GM10248 (cell line): ENCODE measurements around the gene CYSTM1.

Experiments used
- CTCF ChIA-PET: fragments of 300-600 bp; sonication (Branson Sonifier 250); formaldehyde crosslinking; extraction: SDS; loops from one replicate; lab custom pipeline; 2021; ENCODE audit warnings: antibody characterized with exemption; lab: Yijun Ruan, JAX
- POLR2A ChIA-PET: fragments of 350-650 bp; sonication (Branson Sonifier 250); formaldehyde crosslinking; extraction: SDS; loops from one replicate; lab custom pipeline; 2020; ENCODE audit warnings: antibody characterized with exemption; lab: Yijun Ruan, JAX
- DNase-seq: peaks from one replicate; pipeline ENCODE4 v3.0.0; 2012; ENCODE audit errors: extremely low spot score
- TF ChIP-seq, protein P1 (sequence below): IDR thresholded peaks from 2 replicates; pipeline ENCODE4 v1.5.1; 2012; ENCODE audit warnings: mild to moderate bottlenecking, low read depth; ENCODE audit errors: extremely low read depth, missing control alignments, control extremely low read depth

CYSTM1 gene, protein sequence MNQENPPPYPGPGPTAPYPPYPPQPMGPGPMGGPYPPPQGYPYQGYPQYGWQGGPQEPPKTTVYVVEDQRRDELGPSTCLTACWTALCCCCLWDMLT

DNA sequence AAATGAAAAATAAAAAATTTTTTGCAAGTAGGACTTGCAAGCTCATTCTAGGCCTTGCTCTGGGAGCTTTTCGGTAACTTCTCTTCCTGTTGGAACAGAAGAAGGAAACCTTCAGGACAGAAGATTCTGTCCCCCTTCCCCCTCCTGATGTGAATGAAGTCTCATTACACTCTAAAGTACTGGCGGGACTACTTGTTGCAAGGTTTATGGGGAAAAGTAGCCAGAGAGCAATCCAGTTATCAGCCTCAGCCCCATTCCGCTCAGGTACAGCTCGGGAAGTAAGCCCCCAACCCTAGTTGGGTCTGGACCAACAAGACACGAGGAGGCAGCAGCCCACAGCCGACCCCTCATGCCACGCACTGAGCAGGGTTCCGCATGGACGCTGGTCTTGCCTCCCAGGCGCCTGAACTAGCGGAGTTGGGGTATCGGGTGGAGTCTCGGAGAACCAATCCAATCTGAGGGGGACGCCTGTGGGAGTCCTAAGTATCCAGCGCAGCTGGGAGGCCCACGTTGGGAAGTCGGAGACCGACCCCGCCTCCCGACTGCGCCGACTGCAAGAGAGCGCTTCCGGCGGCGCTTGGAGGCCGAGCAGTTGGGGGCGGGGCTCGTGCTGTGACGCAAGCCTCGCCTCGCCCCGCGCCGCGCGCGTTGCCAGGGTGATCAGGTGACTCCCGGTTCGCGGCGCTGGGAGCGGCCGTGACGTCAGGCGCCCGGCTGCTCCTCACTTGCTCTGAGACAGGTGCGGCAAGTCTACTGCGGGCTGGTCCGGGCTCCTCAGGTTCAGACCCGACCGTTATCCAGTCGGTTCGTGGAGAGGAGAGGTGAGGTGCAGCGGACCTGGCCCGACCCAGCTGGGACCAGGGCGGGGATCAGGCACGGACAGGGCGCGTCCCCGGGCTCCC is at the start of gene CYSTM1:
TSS of gene CYSTM1 (plus strand) at position 724 of the 902 bp plus-strand sequence. CDS start 19,278 bp downstream, outside the sequence.
- POLR2A ChIA-PET: no interaction called here
- TF ChIP-seq, protein P1, sequence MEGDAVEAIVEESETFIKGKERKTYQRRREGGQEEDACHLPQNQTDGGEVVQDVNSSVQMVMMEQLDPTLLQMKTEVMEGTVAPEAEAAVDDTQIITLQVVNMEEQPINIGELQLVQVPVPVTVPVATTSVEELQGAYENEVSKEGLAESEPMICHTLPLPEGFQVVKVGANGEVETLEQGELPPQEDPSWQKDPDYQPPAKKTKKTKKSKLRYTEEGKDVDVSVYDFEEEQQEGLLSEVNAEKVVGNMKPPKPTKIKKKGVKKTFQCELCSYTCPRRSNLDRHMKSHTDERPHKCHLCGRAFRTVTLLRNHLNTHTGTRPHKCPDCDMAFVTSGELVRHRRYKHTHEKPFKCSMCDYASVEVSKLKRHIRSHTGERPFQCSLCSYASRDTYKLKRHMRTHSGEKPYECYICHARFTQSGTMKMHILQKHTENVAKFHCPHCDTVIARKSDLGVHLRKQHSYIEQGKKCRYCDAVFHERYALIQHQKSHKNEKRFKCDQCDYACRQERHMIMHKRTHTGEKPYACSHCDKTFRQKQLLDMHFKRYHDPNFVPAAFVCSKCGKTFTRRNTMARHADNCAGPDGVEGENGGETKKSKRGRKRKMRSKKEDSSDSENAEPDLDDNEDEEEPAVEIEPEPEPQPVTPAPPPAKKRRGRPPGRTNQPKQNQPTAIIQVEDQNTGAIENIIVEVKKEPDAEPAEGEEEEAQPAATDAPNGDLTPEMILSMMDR: no peak

DNA sequence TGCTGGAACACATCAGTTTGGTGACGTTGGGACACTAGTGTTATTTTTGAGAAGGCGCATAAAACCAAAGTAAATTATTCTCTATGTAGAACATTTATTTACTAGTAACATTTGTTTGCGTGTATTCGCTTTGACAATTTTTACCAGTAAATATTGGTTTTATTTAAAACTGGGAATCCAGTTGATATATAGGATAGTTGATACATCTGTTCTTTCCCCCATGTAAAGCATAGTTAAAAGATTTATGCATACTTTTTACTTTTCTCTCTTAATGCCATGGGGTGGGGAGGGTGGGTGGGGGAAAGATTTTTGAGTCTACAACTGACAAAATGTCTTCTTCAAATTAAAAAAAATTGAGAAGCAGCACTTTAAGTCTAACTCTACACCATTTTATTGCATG is 49.4 kb upstream of the CYSTM1 start, which contains the start of gene IGIP:
TSS of gene IGIP (plus strand) at position 301 of the 400 bp plus-strand sequence. CDS start 2,540 bp downstream, outside the sequence.
- POLR2A ChIA-PET: no interaction called here
- TF ChIP-seq, protein P1: no peak
- CTCF ChIA-PET: interaction anchor here (1.2 kb wide), 1 partner anchor 22 kb away, joined by 3 read pairs; no protein-coding TSS in a partner anchor
- no peak for DNase-seq

More for the DNA sequence above, at the start of gene CYSTM1:
- CTCF ChIA-PET: interaction anchor here (0.8 to 2.3 kb wide), 8 partner anchors 8 to 409 kb away, joined by 3 to 10 read pairs (median 4); no protein-coding TSS in a partner anchor
- peak; percentile 97 for DNase-seq

DNA sequence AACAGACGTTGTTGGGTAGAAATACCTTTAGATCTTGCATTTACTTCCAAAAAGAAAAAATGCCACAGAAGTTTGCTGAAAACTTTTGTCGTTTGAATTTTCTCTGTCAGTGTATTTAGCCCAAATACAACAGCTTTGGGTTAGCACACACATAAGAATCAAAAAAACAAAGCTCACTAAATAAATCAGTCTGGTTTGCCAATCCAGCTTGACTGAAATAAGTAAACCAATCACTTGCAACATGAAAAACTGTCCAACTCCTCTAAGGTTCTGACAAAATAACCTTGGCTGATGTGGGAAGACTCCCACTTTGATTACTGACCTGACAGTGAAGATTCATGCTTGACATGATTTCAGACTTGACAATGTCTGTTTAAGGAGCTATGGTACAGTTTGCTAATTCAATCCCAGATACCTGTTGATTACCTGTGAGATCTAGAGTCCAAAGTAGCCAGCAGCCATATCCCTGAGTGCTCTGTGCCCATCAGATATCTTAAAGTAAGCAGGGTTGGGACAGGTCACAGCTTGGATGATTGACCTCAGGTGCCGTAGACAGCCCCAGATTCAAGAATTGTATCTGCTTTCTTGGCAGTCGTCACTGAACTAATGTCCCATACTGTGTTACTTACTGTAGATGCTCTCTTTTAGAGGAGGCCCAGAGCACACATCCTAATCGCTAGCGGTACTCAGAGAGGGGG is 48.5 kb upstream of the CYSTM1 start:
- TF ChIP-seq, protein P1: no peak
- DNase-seq: no peak
- POLR2A ChIA-PET: no interaction called here
- CTCF ChIA-PET: interaction anchor here (0.7 to 1.2 kb wide), 4 partner anchors 9 to 351 kb away, joined by 3 to 5 read pairs (median 3); no protein-coding TSS in a partner anchor

DNA sequence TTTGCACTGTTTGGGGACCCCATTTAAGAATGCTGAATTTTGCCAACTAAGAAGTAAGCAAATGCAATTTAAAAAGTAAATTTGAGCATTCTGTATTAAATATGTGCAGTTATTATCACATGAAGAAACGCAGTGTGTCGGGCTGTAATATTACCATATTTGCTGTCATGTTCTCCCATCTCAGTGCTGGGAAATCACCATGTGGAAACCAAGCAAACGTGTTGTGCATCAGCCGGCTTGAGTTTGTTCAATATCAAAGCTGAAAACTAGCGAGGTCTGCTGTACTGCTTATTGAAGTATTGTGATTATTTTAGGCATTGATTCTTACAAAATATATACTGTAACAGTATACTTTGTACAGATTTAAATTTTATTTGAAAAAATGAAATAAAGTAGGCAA is 46.6 kb upstream of the CYSTM1 start:
- TF ChIP-seq, protein P1: no peak
- ChIA-PET CTCF (interaction anchor here (2.3 kb wide), 1 partner anchor 16 kb away, joined by 17 read pairs; no protein-coding TSS in a partner anchor), POLR2A (no interaction called here)
- no peak for DNase-seq

DNA sequence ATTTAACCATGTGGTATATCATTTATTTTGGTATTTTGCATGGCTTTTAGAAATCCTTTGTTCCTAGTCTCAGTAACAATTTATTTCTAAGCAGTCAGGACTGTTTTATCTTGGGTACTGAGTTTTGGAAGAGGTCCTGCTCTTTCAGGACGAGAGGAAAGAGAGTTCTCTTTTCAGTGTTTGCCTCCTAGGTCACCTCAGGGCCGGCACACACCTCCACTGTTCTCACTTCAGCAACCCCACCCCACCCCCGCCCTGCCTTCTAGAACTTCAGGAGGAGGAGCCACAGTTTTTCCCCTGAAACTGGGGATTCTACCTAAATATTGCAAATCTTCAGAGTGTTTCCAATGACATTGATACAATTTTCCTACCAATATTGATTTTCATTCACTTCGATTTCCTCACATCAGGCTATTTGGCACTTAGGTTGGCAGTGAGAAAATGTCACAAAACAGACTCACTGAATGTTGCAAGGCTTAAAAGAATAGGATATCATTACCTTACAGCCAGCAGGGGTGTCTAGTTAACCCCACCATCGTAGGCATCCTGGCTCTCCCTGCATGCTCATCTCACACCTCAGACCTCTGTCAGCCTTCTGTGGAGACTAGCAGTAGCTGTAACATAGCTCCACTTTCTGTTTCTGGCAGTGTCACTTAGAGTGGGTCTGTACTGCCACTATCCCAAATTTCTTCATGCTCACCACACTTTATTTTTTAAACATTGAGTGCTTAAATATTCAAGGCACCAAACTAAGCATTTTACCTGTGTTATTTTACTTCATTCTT is 43.8 kb upstream of the CYSTM1 start:
- TF ChIP-seq, protein P1: no peak
- POLR2A ChIA-PET: no interaction called here
- CTCF ChIA-PET: interaction anchor here (0.9 to 6.5 kb wide), 7 partner anchors 10 to 55 kb away, joined by 3 to 114 read pairs (median 4); no protein-coding TSS in a partner anchor
- no peak for DNase-seq
